AG09319 (cell line): Measurements from ENCODE around the gene ZNF280B.
A peak's percentile ranks its signal among the peaks of the same experiment; 100 is the strongest.

Experiments
- DNase-seq: peaks from one replicate; pipeline ENCODE4 v3.0.0-alpha.2; 2010; ENCODE audit warnings: low read depth; ENCODE audit errors: extremely low read depth
- TF ChIP-seq, protein P1 (sequence below): IDR thresholded peaks from 2 replicates; pipeline ENCODE4 v1.5.1; 2011; ENCODE audit warnings: low read depth, mild to moderate bottlenecking, inconsistent platforms, low read length, moderate library complexity

ZNF280B gene

DNA sequence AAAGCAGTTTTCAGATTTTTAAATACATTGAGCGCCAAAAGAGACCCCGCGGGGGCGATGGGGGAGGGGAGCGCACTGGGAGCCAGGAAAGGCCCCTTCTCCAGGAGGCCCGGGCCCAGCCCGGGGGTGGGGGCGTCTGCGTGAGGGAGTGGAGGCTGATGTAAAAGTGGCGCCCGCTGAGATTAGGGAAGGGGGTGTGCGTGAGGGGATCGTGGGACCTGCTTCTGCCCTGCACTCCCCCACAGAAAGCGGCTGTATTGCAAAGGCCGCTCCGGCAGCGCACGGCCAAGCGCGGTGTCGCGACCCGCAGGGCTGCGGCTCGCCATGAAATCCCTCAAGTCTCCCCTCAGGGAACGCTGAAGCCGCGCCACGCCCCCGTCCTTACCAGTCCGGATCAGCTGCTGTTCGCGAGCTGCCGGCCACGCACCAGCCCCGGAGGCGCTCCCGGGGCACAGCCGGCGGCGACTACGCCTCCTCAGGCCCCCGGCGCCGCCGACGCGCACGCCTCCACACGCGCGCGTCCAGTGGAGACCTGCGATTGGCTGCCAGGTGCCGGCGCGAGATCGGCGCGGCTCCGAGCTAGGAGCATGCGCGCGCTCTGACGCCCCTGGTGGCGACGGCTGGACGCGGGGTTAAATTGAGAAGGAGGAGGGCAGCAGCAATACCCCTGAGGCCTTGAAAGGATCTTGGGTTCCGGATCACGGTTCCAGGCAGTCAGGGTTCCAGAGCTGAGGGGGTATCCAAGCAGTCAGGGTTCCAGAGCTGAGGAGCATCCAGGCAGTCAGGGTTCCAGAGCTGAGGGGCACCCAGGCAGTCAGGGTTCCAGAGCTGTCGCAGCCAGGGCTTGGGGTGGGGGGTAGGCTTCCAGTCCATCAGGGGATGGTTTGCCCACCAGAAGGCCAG lies at the start of gene ZNF280B:
Gene ZNF280B, minus strand, starts transcription at position 469 of the 903 bp plus-strand sequence. CDS start 19,344 bp downstream, outside the sequence.
- TF ChIP-seq, protein P1, sequence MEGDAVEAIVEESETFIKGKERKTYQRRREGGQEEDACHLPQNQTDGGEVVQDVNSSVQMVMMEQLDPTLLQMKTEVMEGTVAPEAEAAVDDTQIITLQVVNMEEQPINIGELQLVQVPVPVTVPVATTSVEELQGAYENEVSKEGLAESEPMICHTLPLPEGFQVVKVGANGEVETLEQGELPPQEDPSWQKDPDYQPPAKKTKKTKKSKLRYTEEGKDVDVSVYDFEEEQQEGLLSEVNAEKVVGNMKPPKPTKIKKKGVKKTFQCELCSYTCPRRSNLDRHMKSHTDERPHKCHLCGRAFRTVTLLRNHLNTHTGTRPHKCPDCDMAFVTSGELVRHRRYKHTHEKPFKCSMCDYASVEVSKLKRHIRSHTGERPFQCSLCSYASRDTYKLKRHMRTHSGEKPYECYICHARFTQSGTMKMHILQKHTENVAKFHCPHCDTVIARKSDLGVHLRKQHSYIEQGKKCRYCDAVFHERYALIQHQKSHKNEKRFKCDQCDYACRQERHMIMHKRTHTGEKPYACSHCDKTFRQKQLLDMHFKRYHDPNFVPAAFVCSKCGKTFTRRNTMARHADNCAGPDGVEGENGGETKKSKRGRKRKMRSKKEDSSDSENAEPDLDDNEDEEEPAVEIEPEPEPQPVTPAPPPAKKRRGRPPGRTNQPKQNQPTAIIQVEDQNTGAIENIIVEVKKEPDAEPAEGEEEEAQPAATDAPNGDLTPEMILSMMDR: peak; percentile 47
- peak; percentile 14 for DNase-seq

DNA sequence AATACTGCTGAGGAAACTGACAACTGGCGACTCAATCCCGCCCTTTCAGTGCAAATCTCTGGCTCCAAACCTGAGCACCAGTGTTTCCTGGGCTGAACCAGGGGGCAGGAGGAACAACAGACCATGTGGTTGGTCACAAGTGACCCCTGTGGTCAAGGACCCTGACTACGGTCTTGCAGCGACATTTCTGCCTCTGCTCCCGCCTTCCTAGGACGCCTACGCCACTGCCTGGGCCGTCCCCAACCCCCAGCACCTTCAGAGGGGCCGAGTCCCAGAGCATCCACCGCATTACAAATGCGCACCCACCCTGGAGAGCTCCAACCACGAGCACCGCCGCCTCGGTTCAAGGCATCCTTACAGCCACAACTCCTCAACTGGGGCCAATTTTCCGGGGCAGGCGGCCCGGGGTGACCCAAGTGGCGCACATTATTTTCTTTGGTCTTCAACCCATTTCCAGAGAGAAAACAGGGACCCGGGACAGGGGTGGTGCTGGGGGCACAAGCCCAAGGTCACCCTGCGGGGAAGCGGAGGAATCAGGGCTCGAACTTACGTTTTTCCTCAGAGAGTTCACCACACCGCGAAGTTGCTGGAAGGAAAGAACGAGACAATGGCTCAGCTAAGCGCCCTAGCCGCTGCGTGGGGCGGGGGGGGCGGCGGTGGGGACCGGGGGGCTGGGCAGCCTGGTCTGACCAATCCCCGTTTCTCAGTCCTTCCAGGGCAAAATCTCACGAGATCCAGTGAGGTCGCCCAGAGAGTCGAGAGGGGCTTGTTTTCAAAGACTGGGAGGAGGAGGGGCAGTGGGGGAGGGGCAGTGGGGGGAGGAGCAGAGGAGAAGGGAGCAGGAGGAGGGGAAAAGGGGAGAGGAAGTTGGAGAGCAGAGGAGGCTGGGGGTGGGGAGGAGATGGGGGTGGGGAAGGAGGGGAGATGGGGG lies 48.7 kb upstream of the ZNF280B start:
- DNase-seq: no peak
- TF ChIP-seq, protein P1: no peak

DNA sequence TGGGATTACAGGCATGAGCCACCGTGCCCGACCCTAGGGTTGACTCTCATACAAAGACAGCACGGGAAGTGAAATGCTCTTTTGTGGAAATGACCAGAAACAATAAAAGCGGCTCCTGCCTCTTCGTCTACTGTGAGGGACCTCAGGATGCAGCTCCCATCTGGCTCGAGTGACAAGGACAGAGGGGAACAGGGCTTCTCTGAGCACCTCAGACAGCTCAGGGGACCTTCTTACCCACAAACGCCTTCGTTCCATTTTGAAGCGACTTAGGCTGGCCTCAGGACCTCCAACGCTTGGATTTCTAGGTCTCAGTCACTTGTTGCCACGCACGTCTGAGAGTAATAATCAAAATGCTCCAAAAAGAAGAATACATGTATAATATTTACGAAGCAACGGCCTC lies 48.0 kb upstream of the ZNF280B start:
- TF ChIP-seq, protein P1: no peak
- no peak for DNase-seq

DNA sequence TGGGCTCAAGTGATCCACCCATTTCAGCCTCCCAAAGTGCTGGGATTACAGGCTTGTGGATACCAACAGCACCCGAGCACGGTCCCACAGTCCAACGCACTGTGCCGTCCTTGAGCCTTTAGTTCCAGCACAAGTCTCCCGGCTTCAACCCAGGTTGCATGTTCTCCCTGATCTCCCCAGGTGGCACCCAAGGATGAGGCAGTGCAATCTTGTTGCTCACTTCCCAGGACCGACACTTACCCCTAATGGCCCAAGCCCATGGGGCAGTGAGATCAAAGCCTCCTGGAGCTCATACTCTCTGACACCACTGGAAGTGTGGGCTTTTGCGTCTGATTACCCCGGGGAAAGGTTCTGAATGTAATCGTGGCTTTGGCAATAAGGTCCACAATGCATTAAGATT lies 47.1 kb upstream of the ZNF280B start:
- TF ChIP-seq, protein P1: no peak
- DNase-seq: no peak

GRCh38 chr22:22554587-22555284 lies 46.2 kb upstream of the ZNF280B start:
- TF ChIP-seq, protein P1: no peak
- no peak for DNase-seq

- TF ChIP-seq, protein P1: no peak
- no peak for DNase-seq
Observed at GRCh38 chr22:22553735-22554586, 45.4 kb upstream of the ZNF280B start.
